ENCODE measurements around the gene KRTAP9-8. TPM values are rescaled to one million over a fixed set of nuclear protein-coding genes. Genes with fewer than 3 reads are reported as not detected.

The KRTAP9-8 gene
- total RNA-seq, 1 experiment from 2014 or later = not detected

GRCh38 chr17:41278176-41278955, 40.6 kb downstream of the KRTAP9-8 start:
- no peaks in the 10 kb centered on the region for H3K79me2 ChIP-seq (ENCODE audit: insufficient read depth, low read length)
- H3K4me3 ChIP-seq (replicated peaks in 1 of 2; ENCODE audit: low read depth in 1 of 2, low read length in 2 of 2) = no peak overlapping the region
- H3K27ac ChIP-seq (ENCODE audit: low read depth, low read length) = no peak overlapping the region
- ChIA-PET RAD21 (ENCODE audit: low non-redundant PET in 1 of 2, low total read pairs in 2 of 2, uncharacterized antibody in 2 of 2, unreplicated experiment in 2 of 2) (no interaction called here), CTCF (no interaction called here), POLR2A (no interaction called here)
- H3K36me3 ChIP-seq (ENCODE audit: control insufficient read depth in 1 of 2, insufficient read depth in 2 of 2, low read length in 2 of 2) = no peaks in the 10 kb centered on the region
- ATAC-seq (no peak), DNase-seq (ENCODE audit: low read depth, low spot score) (no peak)
- no TSS peak for BruUV-seq (replicated peaks)
- H3K9me3 ChIP-seq (ENCODE audit: control insufficient read depth in 1 of 2, insufficient read depth in 1 of 2, low read depth in 1 of 2, low read length in 2 of 2) = no peaks in the 10 kb centered on the region; a peak in 1 of 4 replicates
- no peak overlapping the region for H3K9ac ChIP-seq (ENCODE audit: low read length)
- no peak overlapping the region for H3K4me2 ChIP-seq (ENCODE audit: low read length)
- no peaks in the 10 kb centered on the region for H4K20me1 ChIP-seq (ENCODE audit: insufficient read depth)
- H3K4me1 ChIP-seq (ENCODE audit: control insufficient read depth in 1 of 2, insufficient read depth in 2 of 2, low read length in 2 of 2) = no peaks in the 10 kb centered on the region
- H2AFZ ChIP-seq (ENCODE audit: low read depth, low read length, poor library complexity, severe bottlenecking) = no peak overlapping the region
- no peaks in the 10 kb centered on the region for H3K27me3 ChIP-seq (ENCODE audit: insufficient read depth, low read length)
- intact Hi-C loops (cut with micrococcal nuclease) = no loop called here
- no peaks in the 10 kb centered on the region for H3K9me2 ChIP-seq (ENCODE audit: insufficient read depth)
- no peak for TF ChIP-seq CEBPB (IDR thresholded peaks at IDR 0.05; ENCODE audit: low read depth)
- TF ChIP-seq ZFX (IDR thresholded peaks at IDR 0.05) = no peak
- TF ChIP-seq SRF (IDR thresholded peaks at IDR 0.05; ENCODE audit: low read depth) = no peak
- no peak for TF ChIP-seq EGR1 (IDR thresholded peaks at IDR 0.05; ENCODE audit: low read depth)
- TF ChIP-seq ATF3 (IDR thresholded peaks at IDR 0.05) = no peak
- TF ChIP-seq RAD21 (IDR thresholded peaks at IDR 0.05; ENCODE audit: low read depth) = no peak
- no peak for TF ChIP-seq TCF7L2 (IDR thresholded peaks at IDR 0.05; ENCODE audit: borderline replicate concordance, extremely low read depth, insufficient read depth, insufficient read length)
- TF ChIP-seq ZBTB33 (IDR thresholded peaks at IDR 0.05; ENCODE audit: extremely low read depth, insufficient replicate concordance, low read length) = no peak
- TF ChIP-seq CBX3 (IDR thresholded peaks at IDR 0.05; ENCODE audit: low read depth) = no peak
- TF ChIP-seq ZNF274 (IDR thresholded peaks at IDR 0.05; ENCODE audit: low read depth, low read length) = no peak
- no peak for TF ChIP-seq POLR2AphosphoS5 (IDR thresholded peaks at IDR 0.05; ENCODE audit: low read depth, low read length)
- TF ChIP-seq EZH2phosphoT487 (IDR thresholded peaks at IDR 0.05; ENCODE audit: borderline replicate concordance) = no peak
- no peak for TF ChIP-seq POLR2A (IDR thresholded peaks at IDR 0.05; ENCODE audit: borderline replicate concordance, extremely low read depth, insufficient read depth, insufficient read length)
- TF ChIP-seq SP1 (IDR thresholded peaks at IDR 0.05; ENCODE audit: low read depth) = no peak
- TF ChIP-seq CTCF (IDR thresholded peaks at IDR 0.05 in 2 of 3, conservative IDR thresholded peaks at IDR 0.05 in 1 of 3; ENCODE audit: borderline replicate concordance in 1 of 3, insufficient read depth in 1 of 3, low read depth in 2 of 3, low read length in 2 of 3) = no peak
- TF ChIP-seq EZH2 (IDR thresholded peaks at IDR 0.05) = no peak
- no peak for TF ChIP-seq JUND (IDR thresholded peaks at IDR 0.05)
- TF ChIP-seq FOSL1 (IDR thresholded peaks at IDR 0.05; ENCODE audit: low read depth) = no peak

Data from HCT116 (cell line).